ENCODE data around the gene LRRC8D.
"Not testable (repeated sequence)": the region's sequence is repeated elsewhere in the genome, so short reads cannot be mapped to it uniquely, and the experiment has no call there.

LRRC8D gene

DNA sequence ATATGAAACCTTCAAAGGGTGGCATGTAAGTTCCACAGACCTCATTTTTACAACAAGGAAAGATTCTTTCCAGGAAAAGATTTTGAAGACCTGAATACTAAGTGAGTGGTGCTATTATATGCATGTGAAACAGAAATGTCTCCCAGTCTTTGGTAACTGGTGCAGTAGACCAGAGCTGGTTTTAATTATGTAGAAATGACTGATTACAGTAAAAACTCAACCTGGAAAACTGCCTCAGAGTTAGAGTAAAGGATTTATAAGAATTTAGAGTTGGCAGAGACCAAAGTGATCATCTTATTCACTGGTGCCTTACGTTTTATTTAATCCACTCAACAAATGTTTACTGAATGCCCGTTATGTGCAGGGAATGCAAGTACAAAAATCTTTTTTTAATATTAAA is 30.2 kb upstream of the LRRC8D start:
- TF ChIP-seq, protein P1, sequence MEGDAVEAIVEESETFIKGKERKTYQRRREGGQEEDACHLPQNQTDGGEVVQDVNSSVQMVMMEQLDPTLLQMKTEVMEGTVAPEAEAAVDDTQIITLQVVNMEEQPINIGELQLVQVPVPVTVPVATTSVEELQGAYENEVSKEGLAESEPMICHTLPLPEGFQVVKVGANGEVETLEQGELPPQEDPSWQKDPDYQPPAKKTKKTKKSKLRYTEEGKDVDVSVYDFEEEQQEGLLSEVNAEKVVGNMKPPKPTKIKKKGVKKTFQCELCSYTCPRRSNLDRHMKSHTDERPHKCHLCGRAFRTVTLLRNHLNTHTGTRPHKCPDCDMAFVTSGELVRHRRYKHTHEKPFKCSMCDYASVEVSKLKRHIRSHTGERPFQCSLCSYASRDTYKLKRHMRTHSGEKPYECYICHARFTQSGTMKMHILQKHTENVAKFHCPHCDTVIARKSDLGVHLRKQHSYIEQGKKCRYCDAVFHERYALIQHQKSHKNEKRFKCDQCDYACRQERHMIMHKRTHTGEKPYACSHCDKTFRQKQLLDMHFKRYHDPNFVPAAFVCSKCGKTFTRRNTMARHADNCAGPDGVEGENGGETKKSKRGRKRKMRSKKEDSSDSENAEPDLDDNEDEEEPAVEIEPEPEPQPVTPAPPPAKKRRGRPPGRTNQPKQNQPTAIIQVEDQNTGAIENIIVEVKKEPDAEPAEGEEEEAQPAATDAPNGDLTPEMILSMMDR (conservative IDR thresholded peaks at IDR 0.05): no peak
- H3K27ac ChIP-seq: no peak overlapping the region

GRCh38 chr1:89791064-89791726 is 29.6 kb upstream of the LRRC8D start:
- TF ChIP-seq, protein P1 (conservative IDR thresholded peaks at IDR 0.05): no peak
- H3K27ac ChIP-seq: no peak overlapping the region

- TF ChIP-seq, protein P1 (conservative IDR thresholded peaks at IDR 0.05): no peak
- H3K27ac ChIP-seq: no peak overlapping the region
Observed at GRCh38 chr1:89794406-89794805, 26.4 kb upstream of the LRRC8D start.

DNA sequence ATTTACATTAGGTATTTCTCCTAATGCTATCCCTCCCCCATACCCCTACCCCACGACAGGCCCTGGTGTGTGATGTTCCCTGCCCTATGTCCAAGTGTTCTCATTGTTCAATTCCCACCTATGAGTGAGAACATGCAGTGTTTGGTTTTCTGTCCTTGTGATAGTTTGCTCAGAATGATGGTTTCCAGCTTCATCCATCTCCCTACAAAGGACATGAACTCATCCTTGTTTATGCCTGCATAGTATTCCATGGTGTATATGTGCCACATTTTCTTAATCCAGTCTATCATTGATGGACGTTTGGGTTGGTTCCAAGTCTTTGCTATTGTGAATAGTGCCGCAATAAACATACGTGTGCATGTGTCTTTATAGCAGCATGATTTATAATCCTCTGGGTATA is 25.3 kb upstream of the LRRC8D start:
- H3K27ac ChIP-seq: not testable (repeated sequence)

DNA sequence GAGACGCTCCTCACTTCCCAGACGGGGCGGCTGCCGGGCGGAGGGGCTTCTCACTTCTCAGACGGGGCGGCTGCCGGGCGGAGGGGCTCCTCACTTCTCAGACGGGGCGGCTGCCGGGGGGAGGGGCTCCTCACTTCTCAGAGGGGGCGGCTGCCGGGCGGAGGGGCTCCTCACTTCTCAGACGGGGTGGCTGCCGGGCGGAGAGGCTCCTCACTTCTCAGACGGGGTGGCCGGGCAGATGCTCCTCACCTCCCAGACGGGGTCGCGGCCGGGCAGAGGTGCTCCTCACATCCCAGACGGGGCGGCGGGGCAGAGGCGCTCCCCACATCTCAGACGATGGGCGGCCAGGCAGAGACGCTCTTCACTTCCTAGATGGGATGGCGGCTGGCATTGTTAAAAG is 23.0 kb upstream of the LRRC8D start:
- not testable (repeated sequence) for H3K27ac ChIP-seq

DNA sequence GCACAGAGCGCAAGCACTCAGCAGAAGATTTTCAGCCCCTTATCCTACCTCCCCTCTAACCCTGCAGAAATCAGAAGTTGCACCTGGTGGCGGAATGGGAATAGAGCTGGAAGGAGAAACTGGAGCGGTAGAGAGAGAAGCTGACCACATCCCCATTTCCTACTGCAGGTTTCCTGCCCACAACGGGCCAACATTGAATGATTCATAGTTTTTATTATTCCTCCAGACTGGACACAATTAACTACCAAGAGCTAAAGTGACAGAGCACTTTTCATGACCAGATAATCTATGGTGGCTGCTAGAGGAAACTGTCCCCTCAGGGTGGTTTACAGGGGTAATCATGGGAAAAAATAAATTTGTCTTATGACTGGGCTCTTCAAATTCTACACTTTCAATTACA is 21.3 kb upstream of the LRRC8D start:
- no peak overlapping the region for H3K27ac ChIP-seq
- TF ChIP-seq, protein P1 (conservative IDR thresholded peaks at IDR 0.05): no peak

GRCh38 chr1:89800022-89800655 is 20.7 kb upstream of the LRRC8D start:
- TF ChIP-seq, protein P1 (conservative IDR thresholded peaks at IDR 0.05): no peak
- no peak overlapping the region for H3K27ac ChIP-seq

- TF ChIP-seq, protein P1 (conservative IDR thresholded peaks at IDR 0.05): no peak
- no peak overlapping the region for H3K27ac ChIP-seq
Observed at GRCh38 chr1:89800718-89801117, 20.1 kb upstream of the LRRC8D start.
